NCI-H2227 treated with DMSO at 0.1 percent for 48 hours (cell line): ENCODE data around the gene ZNF480.
"Not testable (repeated sequence)": the region's sequence is repeated elsewhere in the genome, so short reads cannot be mapped to it uniquely, and the experiment has no call there.

Source experiments
- DNase-seq: peaks from one replicate; lab custom pipeline; 2025; lab: John Stamatoyannopoulos, UW

Gene ZNF480

GRCh38 chr19:52296773-52297600 is at the start of gene ZNF480:
Gene ZNF480, plus strand, starts transcription at chr19:52297169. Its CDS starts 3,244 bp downstream, at chr19:52300413.
- peak; percentile 59 for DNase-seq

- no peak for DNase-seq
Measured at GRCh38 chr19:52248241-52248640, 48.7 kb upstream of the ZNF480 start.

DNA sequence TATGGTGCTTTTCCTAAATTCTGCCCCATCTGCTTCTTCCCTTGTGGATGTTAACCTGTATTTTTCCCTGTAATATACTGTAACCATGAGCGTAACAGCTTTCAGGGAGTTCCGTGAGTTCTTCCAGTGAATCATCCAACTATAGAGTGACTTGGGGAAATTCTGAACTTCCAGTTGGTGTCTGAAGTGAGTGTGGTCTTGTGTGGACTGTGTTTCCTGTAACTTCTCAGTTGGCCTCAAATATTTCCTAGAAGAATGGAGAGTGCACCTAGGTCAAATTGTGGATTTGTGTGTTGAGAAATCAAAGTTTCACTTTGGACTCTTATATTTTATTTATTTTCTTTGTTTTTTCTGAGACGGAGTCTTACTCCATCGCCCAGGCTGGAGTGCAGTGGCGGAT is 38.5 kb upstream of the ZNF480 start:
- DNase-seq, result no peak

DNA sequence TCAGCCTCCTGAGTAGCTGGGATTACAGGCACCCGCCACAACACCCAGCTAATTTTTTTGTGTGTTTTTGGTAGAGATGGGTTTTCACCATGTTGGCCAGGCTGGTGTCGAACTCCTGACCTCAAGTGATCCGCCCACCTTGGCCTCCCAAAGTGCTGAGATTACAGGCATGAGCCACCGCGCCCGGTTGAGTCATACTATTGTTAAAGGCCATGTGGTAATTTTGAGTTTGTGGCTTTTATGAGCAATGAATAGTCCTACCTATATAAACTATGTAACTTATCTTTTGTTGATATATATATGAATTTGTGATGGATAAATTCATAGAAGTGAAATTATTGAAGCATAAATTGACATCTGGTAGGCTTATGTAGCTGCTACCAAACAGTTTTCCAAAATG is 31.4 kb upstream of the ZNF480 start:
- not testable (repeated sequence) for DNase-seq

DNA sequence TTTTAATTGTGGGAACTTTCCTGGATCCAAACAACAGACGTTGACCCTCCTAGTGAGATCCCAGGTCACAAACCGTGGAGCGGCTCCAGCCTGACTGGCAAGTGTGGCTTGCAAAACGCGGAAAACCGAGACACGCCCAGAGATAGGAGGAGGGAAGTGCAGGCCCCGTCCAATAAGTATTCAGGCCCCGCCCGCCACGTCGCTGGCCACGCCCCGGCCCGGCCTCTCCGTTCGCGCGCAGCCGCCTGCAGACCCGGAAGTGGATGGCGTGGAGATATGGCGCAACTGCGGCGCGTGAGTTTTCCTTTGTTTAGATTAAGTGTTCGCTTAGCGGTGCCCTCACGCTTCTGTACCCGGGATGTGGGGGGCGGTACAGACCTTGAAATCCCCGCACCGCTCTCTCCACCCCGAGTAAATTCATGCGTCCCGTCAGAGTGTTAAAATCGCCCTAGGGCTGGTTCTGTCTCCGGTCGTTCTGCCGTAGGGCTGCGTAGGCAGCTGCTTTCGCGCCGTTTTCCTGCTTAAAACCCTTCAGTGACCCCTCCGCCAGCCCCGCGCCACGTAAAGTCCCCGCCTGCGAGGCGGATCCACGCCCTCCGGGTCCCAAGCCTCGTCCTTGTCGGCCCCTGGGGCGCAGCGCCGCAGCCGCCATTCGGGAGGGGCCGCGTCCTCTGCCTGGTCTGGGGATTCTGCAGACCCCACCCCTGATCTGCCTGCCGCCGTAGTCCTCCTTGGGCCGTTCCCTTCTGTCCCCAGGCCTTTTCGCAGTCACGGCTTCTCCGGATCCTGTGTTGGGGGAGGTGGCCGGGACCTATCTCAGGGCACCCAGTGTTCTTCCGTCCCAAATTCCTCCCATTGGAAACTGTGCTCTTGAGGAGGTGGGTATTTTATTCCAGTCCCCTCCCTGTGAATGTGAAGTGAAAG is 27.4 kb upstream of the ZNF480 start, which contains the start of gene ZNF766:
ZNF766 (plus strand) TSS at position 250 of the 924 bp plus-strand sequence; CDS start at position 277, 27 bp downstream.
- DNase-seq, result peak; percentile 85

DNA sequence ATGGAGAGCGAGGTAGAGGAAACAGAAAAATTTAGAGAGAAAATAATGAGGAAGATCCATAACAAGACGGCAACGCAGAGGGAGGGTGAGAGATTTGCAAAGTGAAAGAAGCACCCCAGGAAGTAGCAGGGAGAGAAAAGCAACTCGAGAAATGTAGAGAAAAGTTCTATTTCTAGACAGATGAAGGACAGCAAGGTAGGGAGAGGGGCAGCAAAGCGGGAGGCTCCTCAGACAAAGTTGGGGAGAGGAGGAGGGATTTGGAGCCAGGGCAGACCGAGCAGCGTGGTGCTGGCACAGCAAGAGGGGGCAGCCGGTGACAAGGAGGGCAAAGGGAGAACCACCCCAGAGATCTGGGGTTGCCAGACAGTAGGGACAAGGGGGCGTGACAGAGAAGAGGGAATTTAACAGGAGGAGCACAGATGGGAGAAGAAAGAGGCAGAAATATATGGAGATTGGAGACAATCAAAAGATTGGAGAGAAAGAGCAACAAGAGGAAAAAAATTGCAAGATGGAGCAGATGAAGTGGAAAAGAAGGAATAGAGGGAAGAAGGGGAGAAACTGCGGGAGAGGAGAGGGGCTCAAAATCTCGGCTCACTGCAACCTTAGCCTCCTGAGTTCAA is 26.6 kb upstream of the ZNF480 start:
- no peak for DNase-seq

DNA sequence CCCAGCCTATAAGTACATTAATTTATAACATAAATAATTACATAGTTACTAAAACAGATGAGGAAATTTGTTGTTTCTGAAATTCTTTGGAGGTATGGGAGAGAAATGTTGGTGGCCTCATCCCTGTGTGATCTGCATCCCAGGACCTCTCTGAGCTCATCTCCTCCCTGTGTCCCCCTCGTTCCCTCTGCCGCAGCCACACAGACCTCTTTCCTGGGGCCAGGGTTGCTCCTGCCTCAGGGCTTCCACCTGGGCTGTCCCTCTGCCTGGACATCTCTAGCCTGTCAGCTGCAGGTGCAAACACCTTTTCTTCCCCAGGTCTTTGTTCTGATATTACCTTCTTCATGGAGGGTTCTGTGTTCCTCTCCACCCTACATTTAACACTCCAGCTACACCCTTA is 23.7 kb upstream of the ZNF480 start:
- DNase-seq, result no peak

DNA sequence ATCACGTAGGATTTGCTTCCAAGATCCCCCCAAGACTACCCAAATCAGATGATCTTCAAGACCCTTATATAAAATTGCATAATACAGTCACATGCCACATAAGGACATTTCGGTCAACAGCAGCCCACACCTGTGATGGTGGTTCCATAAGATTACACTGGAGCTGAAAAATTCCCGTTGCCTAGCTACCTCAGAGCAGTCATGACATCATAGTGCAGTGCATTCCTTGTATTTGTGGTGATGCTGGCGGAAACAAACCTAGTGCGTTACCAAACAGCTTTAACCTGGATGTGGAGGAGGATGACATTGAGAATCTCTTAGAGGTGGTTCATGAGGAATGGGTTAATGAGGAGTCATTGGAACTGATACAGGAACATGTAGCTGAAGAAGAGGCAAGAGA is 22.8 kb upstream of the ZNF480 start:
- no peak for DNase-seq

- DNase-seq, result no peak
Measured at GRCh38 chr19:52275988-52276387, 21.0 kb upstream of the ZNF480 start.

DNA sequence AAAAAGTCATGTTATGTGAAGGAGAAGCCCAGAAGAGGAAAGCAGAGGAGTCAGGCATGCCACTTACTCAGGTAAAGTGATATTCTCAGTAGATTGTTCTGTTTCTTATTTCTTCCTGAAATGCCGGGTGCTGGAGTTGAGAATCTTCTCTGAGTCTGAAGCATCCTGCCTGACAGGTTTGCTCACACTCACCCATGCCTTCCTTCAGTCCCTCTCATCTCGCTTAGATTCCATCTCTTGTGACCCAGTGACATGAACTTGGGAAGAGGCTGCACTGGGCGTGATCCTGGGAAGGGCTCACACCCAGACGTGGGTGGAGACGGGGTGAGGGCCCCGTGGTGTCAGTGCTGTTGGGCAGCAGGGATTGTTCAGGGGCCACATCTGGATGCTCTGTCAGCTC is 19.5 kb upstream of the ZNF480 start:
- DNase-seq, result no peak

GRCh38 chr19:52286256-52286655 is 10.7 kb upstream of the ZNF480 start:
- DNase-seq, result no peak

- DNase-seq, result no peak
Measured at GRCh38 chr19:52291781-52292180, 5.2 kb upstream of the ZNF480 start.

DNA sequence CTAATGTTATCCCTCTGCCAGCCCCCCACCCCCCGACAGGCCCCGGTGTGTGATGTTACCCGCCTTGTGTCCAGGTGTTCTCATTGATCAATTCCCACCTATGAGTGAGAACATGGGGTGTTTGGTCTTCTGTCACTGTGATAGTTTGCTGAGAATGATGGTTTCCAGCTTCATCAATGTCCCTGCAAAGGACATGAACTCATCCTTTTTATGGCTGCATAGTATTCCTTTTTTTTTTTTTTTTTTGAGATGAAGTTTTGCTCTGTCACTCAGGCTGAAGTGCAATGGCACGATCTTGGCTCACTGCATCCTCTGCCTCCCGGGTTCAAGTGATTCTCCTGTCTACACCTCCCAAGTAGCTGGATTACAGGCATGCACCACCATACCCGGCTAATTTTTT is 4.0 kb upstream of the ZNF480 start:
- not testable (repeated sequence) for DNase-seq

GRCh38 chr19:52296400-52296772 is 583 bp upstream of the ZNF480 start:
- DNase-seq, result peak; percentile 25

DNA sequence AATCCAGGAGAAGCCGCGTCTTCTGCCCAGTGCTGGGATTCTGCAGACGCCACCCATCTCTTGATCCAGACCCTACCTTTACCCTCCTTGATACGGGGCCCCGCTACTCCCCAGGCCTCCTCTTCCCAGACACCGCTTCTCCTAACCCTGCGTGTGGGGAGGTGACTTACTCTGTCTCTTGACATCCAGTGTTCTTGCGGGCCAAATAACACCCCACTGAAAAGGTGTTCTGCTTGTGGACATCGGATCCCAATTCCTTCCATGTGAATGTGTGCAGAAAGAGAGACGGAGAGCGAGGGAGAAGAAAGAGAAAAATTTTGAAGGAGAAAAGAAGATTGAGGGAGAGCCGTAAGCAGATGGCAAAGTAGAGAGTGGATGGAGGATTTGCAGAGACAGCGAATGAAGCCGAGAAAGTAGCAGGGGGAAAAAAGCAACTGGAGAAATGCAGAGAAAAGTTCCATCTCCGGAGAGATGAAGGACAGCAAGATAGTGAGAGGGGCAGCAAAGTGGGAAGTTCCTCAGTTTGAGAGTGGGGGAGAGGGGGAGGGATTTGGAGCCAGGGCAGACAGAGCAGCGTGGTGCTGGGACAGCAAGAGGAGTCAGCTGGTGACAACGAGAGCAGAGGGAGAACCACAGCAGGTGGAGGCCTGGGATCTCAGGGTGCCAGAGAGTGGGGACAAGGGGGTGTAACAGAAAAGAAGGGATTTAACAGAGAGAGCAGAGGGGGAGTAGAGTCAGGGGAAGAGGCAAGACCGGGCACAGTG is 814 bp downstream of the ZNF480 start:
- DNase-seq, result no peak

DNA sequence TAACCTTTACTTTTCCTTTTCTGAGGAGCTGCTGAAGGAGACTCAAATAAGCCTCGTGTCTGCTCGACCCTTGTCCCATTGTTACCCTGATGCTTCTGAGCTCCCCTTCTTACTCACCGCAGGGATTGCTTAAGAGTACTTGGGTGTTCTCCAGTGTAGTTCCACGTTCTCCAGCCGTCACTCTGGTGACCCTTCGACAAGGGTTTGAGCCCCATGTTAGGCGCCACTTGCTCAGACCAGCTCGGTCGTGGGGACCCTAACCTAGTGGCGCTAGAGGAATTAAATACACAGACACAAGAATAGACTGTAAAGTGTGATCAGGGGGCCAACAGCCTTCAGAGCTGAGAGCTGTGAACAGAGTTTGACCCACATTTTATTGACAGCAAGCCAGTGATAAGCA is 10.3 kb downstream of the ZNF480 start:
- DNase-seq, result no peak

- no peak for DNase-seq
Measured at GRCh38 chr19:52322429-52322828, 25.5 kb downstream of the ZNF480 start.

- no peak for DNase-seq
Measured at GRCh38 chr19:52331757-52332156, 34.8 kb downstream of the ZNF480 start.

GRCh38 chr19:52335768-52336116 is 38.8 kb downstream of the ZNF480 start:
- no peak for DNase-seq

GRCh38 chr19:52336117-52336790 is 39.3 kb downstream of the ZNF480 start, which contains the start of gene ZNF610:
Gene ZNF610, plus strand, starts transcription at chr19:52336243. Its CDS starts 12,930 bp downstream, at chr19:52349173.
- peak; percentile 71 for DNase-seq

GRCh38 chr19:52336791-52337381 is 39.9 kb downstream of the ZNF480 start:
- peak; percentile 5 for DNase-seq
